Islet of Langerhans (tissue), 1 donor: ENCODE results near the gene ARHGAP4.

Experiments used
- FAIRE-seq: peaks from one replicate; lab custom pipeline; 2011; peaks lifted over from hg19 to GRCh38; lab: Jason Lieb, UNC

Gene ARHGAP4

DNA sequence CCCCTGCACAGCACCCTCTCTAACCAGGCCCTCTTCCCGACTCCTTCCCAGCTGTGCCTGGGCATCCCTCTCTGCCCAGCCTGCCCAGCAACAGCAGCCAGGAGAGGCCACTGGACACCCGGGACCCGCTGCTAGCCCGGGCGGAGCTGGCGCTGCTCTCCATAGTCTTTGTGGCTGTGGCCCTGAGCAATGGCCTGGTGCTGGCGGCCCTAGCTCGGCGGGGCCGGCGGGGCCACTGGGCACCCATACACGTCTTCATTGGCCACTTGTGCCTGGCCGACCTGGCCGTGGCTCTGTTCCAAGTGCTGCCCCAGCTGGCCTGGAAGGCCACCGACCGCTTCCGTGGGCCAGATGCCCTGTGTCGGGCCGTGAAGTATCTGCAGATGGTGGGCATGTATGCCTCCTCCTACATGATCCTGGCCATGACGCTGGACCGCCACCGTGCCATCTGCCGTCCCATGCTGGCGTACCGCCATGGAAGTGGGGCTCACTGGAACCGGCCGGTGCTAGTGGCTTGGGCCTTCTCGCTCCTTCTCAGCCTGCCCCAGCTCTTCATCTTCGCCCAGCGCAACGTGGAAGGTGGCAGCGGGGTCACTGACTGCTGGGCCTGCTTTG is 20.5 kb downstream of the ARHGAP4 start:
- FAIRE-seq, result no peak

DNA sequence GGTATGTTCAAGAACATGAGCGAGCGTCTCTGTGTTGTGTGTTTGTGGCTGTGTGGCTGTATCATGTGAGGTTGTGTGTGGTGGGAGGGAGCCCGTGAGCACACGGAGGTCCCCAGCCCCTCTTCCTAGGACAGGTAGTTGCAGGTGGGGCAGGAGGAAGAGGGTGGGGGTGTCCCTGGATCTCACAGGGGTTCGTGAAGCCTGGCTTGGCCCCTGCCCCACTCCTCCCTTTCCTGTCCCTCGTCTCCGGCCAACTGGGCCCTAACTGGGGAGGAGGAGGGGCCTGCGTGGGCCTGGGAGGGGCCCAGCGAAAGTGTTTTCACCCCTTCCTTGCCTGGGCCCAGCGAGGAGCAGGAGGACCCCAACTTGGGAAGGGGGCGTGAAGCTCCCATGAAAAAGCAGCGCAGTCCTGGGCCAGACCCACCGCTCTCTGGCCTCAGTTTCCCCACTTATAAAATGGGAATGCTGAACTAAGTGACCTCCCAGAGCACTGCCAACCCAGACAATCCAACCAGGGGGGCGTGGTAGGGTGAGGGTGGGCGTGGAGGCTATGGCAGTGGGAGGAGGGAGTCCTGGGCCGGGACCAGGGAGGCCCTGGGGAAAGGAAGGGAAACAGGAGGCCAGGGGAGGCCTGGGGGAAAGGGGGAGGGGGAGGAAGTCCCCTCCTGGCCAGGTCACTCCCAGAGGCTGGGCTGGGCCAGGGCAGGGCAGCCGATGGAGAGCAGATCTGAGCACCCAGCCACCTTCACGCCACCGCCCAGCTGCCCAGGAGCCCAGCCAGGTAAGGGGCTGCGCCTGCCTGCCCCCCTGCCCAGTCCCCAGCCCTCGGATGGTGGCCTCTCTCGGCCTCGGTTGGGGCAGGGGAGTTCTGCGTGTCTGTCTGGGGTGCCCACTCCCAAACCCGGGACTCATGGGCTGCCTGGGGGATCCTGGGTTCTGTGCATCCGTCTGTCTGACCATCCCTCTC is 21.8 kb downstream of the ARHGAP4 start, which contains the start of gene AVPR2:
Gene AVPR2 (plus strand): TSS at position 683 of the 967 bp plus-strand sequence. CDS start 473 bp downstream, outside the sequence.
- no peak for FAIRE-seq

DNA sequence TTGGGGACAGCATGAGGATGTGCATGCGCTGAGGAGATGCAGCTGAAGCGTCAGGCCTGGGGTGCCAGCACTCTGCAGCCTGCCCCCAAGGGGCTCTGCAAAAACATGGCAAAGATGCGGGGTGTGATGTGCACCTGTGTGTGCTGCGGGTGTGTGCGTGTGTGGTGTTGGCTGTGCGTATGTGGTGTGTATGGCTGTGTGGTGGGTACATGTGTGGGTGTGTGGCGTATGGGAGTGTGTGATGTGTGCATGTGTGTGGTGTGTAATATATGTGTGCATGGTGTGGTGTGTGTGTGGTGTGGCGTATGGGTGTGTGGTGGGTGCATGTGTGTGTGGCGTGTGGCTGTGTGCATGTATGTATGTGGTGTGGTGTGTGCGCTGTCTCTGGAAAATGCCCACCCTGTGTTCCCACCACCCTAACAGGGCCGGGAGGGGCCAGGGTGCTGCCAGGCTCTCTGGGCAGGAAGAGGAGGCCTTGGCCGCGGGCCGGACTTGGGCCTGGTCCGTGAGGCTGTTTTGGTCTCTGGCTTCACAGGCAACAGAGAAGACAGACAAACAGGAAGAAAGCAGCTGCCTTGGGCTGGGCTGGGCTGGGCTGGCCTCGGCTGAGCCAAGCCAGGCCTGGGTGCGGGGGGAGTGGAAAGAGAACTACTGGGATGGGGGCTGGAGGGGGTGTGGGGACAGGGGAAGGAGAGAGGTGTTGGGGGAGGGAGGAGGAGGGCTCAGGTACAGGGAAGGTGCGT is 22.7 kb downstream of the ARHGAP4 start:
- no peak for FAIRE-seq

DNA sequence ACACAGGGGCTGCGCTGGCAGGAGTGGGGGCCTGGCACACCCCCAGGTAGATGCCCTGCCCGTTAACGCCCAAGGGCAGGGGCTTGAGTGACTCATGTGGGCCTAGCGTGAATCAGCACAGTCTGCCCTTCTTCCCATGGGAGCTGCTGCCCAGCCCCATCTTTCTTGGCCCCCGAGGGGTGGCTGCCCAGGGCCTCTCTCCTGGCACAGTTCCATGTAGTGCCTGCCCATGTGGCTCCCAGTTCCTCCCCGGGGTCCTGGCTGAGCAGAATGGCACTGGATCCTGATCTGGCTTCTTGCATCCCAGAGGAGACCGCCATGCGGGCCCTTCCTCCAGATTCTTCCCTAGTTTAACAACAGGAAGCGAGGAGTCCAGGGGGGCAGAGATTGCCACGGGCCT is 23.7 kb downstream of the ARHGAP4 start:
- FAIRE-seq, result no peak

DNA sequence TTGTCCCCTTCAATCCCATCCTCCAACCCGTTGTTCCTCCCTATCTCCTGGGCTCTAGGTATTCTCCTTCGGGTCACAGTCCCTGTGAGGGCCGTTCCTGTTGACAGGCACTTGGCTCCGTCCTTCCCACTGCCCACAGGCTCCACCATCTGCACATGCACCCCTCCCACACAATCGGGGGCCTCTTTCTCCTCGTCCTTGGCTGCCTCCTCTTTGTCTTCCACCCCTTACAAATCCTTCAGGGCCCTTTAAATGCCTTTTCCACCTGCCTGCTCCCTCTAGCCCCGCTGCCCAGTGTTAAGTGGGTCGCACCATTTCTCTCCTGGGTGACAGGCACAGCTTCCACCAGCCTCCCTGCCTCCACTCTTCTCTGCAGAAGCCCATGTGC is 24.3 kb downstream of the ARHGAP4 start:
- FAIRE-seq, result no peak

DNA sequence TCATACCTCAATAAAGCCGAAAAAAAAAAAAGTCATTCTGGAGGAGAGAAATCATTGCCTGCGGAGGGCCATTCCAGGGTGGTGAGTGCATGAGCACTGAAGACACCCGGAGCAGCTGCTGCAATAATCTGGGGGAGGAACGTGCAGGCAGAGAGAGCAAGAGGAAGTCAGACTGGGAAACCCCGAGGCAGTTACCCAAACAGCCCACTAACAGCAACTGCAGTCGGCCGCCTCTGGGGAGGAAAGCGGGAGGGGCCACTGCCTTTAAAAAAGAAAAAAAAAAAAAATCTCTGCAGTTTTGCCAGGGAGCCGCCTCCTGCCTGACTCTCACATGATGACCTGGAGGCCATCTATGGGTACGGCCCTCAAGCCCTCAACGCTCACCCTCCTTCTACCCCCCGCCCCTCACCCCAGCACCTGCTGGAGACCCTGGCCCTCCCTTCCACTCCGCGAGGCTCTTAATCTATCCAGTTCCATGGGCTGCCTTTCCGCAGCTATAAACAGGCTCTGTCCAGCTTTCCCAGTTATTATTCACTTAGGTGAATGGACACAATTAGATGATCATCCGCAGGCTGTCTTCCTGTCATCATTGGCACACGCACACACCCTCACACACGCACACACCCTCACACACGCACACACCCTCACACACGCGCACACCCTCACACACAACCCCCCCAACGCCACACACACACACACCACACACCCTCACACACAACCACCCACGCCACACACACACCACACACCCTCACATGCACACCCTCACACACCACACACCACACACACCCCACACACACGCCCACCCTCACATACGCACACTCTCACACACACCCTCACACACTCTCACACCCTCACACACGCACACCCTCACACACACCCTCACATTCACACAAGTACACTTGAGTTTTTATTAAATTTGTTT is 25.0 kb downstream of the ARHGAP4 start:
- no peak for FAIRE-seq

DNA sequence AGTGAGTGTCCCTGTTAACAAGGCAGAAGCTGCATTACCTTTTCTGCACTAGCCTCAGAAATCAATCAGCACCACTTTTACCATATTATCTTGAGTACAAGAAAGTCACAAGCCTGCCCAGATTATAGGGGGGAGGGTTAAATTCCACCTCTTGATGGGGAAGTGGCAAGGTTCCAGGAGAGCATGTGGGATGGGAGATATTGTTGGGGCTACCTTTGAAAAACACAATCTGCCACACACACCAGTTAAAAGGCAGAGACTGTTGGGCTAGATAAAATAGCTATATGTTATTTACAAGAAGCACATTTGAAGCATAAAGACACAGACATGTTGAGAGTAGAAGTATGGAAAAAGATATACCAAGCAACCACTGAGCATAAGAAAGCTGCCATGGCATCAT is 28.2 kb downstream of the ARHGAP4 start:
- FAIRE-seq, result no peak

DNA sequence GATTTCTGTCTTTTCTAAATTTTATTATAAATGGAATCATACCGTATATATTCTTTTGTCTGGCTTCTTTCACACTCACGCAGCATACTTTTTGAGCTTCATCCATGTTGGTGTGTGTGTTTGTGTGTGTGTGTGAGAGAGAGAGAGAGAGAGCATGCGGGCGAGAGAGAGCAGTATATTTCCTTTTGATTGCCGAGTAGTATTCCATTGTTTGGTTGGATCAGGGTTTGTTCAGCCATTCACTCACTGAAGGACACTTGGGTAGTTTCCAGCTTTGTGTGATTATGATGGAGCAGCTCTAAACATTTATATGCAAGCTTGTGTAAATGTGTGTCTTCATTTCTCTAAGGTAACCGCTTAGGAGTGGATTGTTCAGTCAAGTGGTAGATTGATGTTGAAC is 36.9 kb downstream of the ARHGAP4 start:
- no peak for FAIRE-seq

DNA sequence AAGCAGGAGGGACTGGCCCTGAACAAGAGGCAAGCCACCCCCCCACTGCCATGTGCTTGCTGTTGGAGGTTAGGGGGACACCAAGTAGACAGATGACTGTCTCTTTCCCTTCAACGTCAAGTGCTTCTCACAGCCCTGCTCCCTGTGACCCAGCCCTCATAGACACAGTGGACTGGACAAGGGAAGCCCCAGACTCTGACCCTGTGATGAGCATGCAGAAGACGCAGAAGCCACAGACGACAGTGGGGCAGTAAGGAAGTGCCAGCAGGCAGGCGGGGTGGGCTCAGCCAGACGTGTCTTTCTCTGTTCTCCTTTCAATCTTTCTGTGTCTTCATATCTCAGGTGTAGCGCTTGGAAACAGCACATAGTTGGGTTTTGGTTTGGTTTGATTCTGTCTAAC is 37.7 kb downstream of the ARHGAP4 start:
- FAIRE-seq, result no peak

DNA sequence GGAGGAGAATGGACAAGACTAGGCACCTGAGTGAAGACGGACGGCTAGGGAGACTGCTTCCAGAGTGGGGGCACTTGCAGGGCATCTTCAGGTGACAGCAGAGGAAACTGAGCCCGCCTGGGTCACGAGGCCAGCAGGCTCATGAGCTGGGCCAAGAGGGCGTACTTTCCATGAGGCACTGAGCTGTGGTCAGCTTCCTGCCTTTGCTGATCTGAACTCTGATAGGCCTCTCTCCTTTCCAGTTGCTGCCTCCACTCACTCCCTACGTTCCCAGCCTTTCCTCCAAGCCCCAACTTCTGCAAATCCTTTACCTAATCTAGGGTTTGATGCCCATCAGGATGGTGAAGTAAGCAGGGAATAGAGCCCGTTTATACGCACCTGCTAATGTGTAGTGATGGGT is 38.7 kb downstream of the ARHGAP4 start:
- FAIRE-seq, result no peak

DNA sequence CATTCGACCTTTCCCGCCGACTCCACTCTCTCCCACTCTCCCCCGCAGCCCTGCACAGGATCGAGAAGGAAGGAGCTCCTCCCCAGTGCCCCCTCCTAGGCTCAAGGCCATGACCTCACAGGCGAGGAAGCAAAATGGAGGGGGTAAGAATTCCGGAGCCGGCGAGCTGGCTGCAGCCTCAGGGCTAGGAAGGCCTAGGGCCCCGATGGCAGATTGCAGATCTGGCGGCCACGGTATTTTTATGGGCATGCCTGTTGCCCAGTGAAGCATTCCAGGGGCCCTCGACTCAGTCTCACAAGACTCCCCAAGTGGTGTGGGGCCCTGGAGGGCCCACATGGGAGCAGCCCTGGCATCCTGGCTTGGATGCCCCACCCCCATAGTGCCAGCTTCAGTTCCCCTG is 39.1 kb downstream of the ARHGAP4 start:
- no peak for FAIRE-seq

DNA sequence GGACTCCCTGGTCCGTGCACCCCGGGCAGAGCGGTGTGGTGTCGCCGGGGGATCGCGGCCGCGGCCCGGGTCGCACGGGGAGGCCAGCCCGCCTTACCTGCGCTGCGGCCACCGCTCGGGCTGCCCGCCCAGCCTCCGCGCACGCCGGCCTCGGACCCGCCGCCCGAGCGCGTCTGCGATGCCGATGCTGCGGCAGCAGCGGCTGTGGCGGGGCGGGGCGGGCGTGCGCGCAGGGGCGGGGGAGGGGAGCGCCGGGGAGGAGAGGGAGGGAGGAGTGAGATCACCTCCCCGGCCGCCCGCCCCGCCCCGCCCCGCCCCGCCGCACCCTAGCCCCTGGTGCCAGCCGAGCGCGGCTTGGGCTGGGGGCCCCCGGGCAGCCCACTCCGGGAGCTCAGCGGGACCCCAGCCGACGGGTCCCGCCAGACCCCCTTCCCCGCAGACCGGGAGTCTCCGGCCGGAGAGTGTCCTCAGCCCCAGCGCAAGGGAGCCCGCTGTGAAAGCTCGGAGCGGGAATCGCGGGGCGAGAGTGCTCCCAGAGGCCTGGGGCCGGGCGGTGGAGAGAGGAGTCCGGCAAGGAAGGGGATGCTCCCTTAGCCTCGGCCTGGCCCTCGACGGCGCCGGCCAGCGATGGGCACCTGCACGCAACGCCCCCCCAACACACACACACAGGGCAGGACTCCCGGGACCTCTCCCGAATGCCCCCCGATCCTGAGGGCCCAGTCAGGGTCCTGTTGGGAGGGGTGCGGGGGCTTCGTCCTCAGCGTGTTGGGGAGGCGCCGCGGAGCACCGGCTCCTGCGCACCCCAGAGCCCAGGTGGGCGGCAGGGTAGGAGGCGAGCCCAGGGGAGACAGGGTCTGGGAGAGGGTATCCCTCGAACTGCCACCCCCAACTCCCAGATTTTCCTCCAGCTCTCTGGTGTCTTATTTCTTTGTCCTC is 39.8 kb downstream of the ARHGAP4 start, which contains the start of gene L1CAM:
Gene L1CAM (minus strand): TSS at position 206 of the 936 bp plus-strand sequence. CDS start 10,337 bp downstream, outside the sequence.
- FAIRE-seq, result no peak

DNA sequence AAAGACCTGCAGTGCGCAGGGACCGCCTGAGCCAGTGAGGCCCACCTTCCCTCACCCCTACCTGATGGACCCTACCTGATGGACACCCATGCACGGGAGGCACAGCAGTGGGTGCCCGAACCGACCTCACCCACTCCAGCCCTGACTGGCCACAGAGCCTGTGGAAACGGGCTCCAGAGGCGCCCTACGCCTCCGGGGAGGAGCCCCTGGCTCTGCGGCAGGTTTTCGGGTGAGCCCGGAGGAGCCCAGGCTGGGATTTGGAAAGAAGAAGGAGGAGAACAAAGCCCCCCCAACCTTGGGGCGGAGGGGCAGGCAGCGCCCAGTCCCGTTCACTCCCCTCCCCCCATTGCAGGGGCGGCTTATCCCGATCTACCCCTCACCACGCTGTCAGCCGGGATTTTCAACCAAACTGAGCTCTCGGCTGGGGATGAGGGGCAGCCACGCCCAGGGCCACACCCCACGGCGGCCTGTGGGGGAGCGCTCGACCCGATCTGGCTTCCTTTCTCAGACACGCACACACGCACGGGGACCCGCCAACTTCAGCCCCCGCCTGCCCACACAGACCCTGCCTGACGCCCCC is 40.8 kb downstream of the ARHGAP4 start:
- no peak for FAIRE-seq

DNA sequence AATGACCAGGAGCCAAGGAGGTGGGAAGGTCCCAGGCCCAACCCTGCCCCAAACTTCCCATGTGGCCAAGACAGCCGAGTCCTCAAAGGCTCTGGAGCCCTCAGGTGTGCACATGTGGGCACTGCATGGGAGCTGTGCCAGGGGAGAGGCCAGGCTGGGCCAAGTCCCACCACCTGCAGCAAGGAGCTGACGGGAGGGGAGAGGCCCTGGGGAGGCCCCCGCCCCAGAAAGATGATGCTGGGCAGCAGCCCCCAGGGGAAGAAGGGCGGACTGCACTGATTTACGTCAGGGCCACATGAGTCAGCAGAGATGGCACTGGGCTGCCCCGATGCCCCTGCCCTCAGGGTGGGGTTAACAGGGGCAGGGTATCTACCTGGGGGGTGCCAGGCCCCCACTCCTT is 41.5 kb downstream of the ARHGAP4 start:
- no peak for FAIRE-seq

DNA sequence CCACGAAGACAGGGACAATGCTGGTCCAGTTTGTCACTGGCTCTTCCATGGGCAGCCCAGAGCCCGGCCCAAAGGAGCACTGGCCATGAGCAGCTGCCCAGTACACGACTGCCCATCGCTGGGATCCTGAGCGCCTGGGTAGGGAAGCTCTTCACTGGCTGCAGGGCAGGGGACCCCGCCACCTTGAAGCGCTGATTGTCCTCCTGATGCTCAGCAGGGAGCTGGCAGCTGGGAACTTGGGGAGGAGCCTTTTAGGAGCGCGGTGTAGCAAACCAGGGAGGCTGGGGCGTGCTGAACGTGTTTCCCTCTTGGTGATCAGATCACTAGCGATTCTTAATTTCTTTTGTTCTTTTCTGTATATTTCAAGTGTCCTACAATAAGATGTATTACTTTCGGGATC is 41.9 kb downstream of the ARHGAP4 start:
- no peak for FAIRE-seq

DNA sequence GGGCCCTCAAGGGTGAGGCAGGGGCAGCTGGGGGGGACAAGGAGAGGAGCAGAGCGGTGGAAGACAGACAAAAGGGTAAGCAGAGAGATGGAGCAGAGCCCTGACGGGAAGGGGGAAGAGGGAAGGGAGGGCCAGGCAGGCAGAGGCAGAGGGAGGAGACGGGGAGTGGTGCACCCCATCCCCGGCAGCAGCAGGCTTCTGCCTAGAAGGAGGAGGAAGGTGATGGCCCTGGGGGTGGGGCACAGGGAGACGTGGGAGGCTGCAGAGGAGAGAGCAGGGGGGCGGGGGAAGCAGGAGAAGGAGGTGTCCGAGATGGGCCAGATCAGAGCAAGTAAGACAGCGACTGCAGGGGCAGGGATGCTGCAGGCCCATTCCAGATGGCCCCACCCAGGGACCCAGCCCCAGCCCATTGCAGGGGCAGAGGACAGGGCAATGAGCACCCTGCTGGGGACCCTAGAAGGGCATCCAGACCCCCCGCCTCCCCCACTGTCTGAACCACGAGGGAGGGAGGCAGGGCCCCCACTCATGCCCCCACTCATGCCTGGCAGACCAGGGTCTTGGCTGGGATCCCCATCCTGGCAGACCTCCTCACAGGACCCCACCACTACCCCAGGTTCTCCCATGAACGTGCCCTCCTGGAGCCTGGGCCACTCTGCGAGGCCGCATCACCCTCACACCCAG is 42.8 kb downstream of the ARHGAP4 start:
- no peak for FAIRE-seq

DNA sequence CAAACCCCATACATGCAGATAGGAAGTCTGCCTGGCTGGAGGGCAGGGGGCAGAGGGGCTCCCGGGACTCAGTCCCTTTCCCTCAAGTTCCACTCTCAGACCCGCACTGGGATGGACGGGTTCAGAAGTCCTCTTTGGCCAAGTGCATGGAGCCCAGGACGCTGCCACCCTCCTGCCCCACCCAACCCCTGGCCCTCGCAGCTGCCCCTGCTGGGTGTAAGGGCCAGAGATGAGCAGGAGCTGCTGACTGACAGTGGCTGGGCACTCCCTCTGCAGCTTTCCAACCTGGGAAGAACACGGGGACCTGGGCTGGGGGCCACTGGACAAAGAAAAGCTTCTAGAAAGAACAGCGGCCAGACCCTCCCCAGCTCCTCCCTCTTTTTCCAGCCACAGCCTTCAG is 43.5 kb downstream of the ARHGAP4 start:
- no peak for FAIRE-seq

DNA sequence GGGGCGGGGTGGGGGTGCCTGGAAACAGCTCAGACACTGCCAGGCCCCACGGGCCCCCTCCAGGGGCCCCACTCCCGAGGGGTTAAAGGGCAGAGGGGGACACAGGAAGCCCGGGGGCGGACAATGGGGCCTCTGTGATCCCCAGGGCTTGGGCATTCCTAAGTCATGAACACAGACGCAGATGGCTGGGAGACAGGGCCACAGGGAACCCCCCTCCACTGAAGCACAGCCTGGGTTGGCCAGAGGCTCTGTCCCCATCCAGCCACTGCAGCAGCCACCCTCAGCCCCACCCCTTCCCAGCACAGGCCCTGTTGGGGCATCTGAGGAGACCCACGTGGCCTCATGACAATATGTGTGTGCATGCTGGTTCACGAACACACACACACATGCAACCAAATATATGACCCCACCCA is 44.0 kb downstream of the ARHGAP4 start:
- no peak for FAIRE-seq

DNA sequence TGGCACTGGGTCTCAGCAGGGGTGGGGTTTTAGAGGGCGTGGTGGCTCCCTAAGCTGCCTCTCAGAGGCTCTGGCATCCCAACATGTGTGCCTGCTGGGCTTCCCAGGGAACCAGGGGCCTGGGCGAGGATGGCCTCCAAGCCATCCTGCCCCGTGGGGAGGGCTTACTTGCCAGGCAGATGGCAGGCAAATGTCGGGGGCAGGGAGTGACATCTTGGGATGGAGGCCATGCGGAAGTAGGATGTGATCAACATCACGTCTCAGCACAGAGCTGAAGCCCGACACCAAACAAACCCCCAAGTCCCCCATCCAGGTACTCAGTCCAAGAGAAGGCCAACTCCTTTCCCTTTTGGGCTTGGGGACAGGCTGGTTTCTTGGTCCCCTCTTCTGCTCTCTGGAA is 44.8 kb downstream of the ARHGAP4 start:
- FAIRE-seq, result no peak

DNA sequence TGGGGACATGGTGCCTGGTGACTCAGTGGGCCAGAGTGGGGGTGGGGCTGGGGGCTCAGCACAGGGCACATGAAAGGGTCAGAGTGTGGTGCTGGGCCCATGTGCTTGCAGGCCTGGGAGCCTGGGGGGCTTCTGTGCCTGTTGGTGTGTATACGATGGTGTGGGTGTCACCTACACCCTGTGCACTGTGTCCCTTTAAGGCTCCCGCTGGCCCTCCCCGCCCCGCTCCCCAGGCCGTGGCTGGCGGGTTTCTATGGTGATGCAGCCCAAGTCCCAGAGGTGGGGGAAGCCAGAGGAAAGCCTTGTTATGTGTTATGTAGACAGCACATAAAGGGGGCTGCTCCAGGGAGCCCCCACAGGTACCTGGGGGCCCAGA is 45.6 kb downstream of the ARHGAP4 start:
- no peak for FAIRE-seq
